Measurements from ENCODE around the gene ENDOU. TPM values are rescaled to one million over a fixed set of nuclear protein-coding genes. Genes with fewer than 3 reads are reported as not detected.
A peak's percentile ranks its signal among the peaks of the same experiment; 100 is the strongest.

ENDOU gene
- total and polyA plus RNA-seq, 8 donors, result 1.8 to 7.6 TPM; not detected in 6

- H3K27me3 ChIP-seq, result no peaks in the 10 kb centered on the region
- DNase-seq, result peak; percentile 83 to 92
- peak within 1 kb of the TSS; percentile 80 to 97 (median 87) for H3K4me3 ChIP-seq
- 0 to 1% (median 0%) methylated on average over 40 to 106 of the region's 106 CpGs for WGBS, 5 donors
- peaks cover 34 to 68% (median 57%) of the 10 kb centered on the region in 4 donors for H3K4me1 ChIP-seq
- peak within 1 kb of the TSS; percentile 83 to 92 (median 90) for H3K27ac ChIP-seq
- H3K9me3 ChIP-seq, result no peaks in the 10 kb centered on the region
- intact Hi-C loops (cut with DNase I; ENCODE audit: low total_unique reads), result no loop called here
- peak in 3 of 7 experiments; percentile 12 to 65 (median 27) for TF ChIP-seq CTCF (IDR thresholded peaks at IDR 0.05)
- peak in 1 of 3 donors; percentile 87 for TF ChIP-seq POLR2AphosphoS5 (IDR thresholded peaks at IDR 0.05)
- TF ChIP-seq POLR2A (IDR thresholded peaks at IDR 0.05), result no peak
- no peaks in the 10 kb centered on the region for H3K36me3 ChIP-seq
These were observed 48.0 kb upstream of the ENDOU start, which contains the start of gene SLC48A1 for GRCh38 chr12:47773062-47773857. Gene SLC48A1 (plus strand): TSS chr12:47773238. CDS start chr12:47773305, 67 bp downstream.

DNA sequence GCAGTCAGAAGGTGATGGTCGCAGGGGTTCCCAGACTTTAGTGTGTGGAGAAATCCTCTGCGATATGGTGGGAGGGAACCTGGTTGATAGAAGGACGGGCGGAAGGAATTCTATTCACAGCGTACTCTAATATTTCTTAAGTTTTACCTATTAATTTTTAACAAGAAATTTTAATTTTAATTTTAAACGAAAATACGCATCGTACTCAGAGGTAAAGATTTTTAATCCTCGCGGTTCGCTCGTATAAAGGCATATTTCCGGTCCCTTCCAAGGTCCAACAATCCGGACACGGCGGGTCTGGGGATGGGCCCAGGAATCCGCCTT is 47.4 kb upstream of the ENDOU start:
- H3K9me3 ChIP-seq, result no peaks in the 10 kb centered on the region
- peak overlapping the region; percentile 79 to 91 (median 87) for H3K27ac ChIP-seq
- no peaks in the 10 kb centered on the region for H3K27me3 ChIP-seq
- H3K4me1 ChIP-seq, result peaks cover 29 to 62% (median 52%) of the 10 kb centered on the region in 4 donors
- intact Hi-C loops (cut with DNase I; ENCODE audit: low total_unique reads), result no loop called here
- H3K36me3 ChIP-seq, result no peaks in the 10 kb centered on the region
- WGBS, 5 donors, result 10 to 13% (median 11%) methylated on average over 17 of the region's 17 CpGs
- DNase-seq, result no peak
- TF ChIP-seq EP300 (IDR thresholded peaks at IDR 0.05), result no peak
- TF ChIP-seq CTCF (IDR thresholded peaks at IDR 0.05), result peak in 1 of 7 experiments; percentile 10
- no peak for TF ChIP-seq POLR2AphosphoS5 (IDR thresholded peaks at IDR 0.05)
- H3K4me3 ChIP-seq, result peak overlapping the region; percentile 80 to 97 (median 87)

DNA sequence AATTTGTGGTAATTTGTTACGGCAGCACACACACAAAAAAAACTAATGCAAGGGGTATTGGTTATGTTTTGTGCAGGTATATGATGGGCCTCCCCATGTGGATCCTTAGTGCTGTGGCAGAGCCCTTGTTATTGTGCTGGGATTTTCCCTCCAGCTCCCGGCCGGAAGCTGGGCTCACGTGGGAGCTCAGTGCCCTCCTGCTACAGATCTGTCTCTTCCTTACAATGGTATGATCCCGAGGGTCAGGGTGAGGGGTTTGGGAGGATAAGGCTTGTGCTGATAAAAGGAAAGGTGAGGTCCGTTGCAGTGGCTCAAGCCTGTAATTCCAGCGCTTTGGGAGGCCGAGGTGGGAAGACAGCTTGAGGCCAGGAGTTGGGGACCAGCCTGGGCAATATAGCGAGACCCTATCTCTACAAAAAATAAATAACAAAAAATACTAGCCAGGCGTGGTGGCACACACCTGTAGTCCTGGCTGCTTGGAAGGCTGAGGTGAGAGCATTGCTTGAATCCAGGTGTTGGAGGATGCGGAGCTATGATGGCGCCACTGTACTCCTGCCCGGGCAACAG is 46.9 kb upstream of the ENDOU start:
- Histone ChIP-seq H3K9me3 (no peaks in the 10 kb centered on the region), H3K36me3 (no peaks in the 10 kb centered on the region), H3K27ac (peak overlapping the region in 1 of 5 donors; percentile 83), H3K27me3 (no peaks in the 10 kb centered on the region), H3K4me3 (peak overlapping the region in 3 of 4 donors; percentile 80 to 97 (median 82)), H3K4me1 (peaks cover 24 to 57% (median 47%) of the 10 kb centered on the region in 4 donors)
- WGBS, 5 donors, result 67 to 80% (median 69%) methylated on average over 13 of the region's 13 CpGs
- intact Hi-C loops (cut with DNase I; ENCODE audit: low total_unique reads), result no loop called here
- DNase-seq, result no peak
- TF ChIP-seq EP300 (IDR thresholded peaks at IDR 0.05) (no peak), POLR2A (IDR thresholded peaks at IDR 0.05) (no peak), CTCF (IDR thresholded peaks at IDR 0.05) (no peak), POLR2AphosphoS5 (IDR thresholded peaks at IDR 0.05) (no peak)

- no peak for TF ChIP-seq CTCF (IDR thresholded peaks at IDR 0.05)
- TF ChIP-seq EP300 (IDR thresholded peaks at IDR 0.05), result no peak
- no peak for TF ChIP-seq POLR2AphosphoS5 (IDR thresholded peaks at IDR 0.05)
- no peak for TF ChIP-seq POLR2A (IDR thresholded peaks at IDR 0.05)
- Histone ChIP-seq H3K4me1 (peaks cover 15 to 56% (median 38%) of the 10 kb centered on the region in 4 donors), H3K9me3 (no peaks in the 10 kb centered on the region), H3K27ac (no peak overlapping the region), H3K4me3 (no peak overlapping the region), H3K27me3 (no peaks in the 10 kb centered on the region), H3K36me3 (no peaks in the 10 kb centered on the region)
- no peak for DNase-seq
- 88 to 91% (median 90%) methylated on average over 6 of the region's 6 CpGs for WGBS, 5 donors
- intact Hi-C loops (cut with DNase I; ENCODE audit: low total_unique reads), result no loop called here
These were observed 46.0 kb upstream of the ENDOU start for GRCh38 chr12:47771304-47771703.

All from stomach (tissue), 9 donors.